ACC112 (cell line): ENCODE results near the gene SLC6A17.

Source experiments
- H2AFZ ChIP-seq: fragments of 200-600 bp; sonication (generic); one replicate; pipeline ENCODE4 v1.6.0; 2017; ENCODE audit warnings: antibody characterized with exemption, low read length; ENCODE audit not compliant: unreplicated experiment
- H3K27ac ChIP-seq: fragments of 200-600 bp; sonication (generic); 2 replicates; pipeline ENCODE4 v1.5.1; 2014; ENCODE audit warnings: low read depth, mild to moderate bottlenecking, antibody characterized with exemption, low read length, moderate library complexity
- H3K27me3 ChIP-seq: fragments of 200-600 bp; sonication (generic); 2 replicates; pipeline ENCODE4 v1.6.1; 2014; ENCODE audit warnings: mild to moderate bottlenecking, antibody characterized with exemption, low read length, moderate library complexity, mixed read lengths; ENCODE audit not compliant: insufficient read depth
- H3K36me3 ChIP-seq: fragments of 200-600 bp; sonication (generic); 2 replicates; pipeline ENCODE4 v1.6.1; 2016; ENCODE audit warnings: mild to moderate bottlenecking, antibody characterized with exemption, low read length, moderate library complexity, mixed read lengths; ENCODE audit not compliant: insufficient read depth
- H3K4me1 ChIP-seq: fragments of 200-600 bp; sonication (generic); one replicate; pipeline ENCODE4 v1.6.1; 2016; ENCODE audit warnings: low read length, mixed read lengths; ENCODE audit not compliant: insufficient read depth, unreplicated experiment, control insufficient read depth
- H3K4me3 ChIP-seq: fragments of 200-600 bp; sonication (generic); 2 replicates; pipeline ENCODE4 v1.5.1; 2014; ENCODE audit warnings: mild to moderate bottlenecking, low read depth, low read length
- H3K79me2 ChIP-seq: fragments of 200-600 bp; sonication (generic); one replicate; pipeline ENCODE4 v1.6.0; 2016; ENCODE audit warnings: low read length; ENCODE audit not compliant: control insufficient read depth, unreplicated experiment, insufficient read depth

SLC6A17 gene

GRCh38 chr1:110205156-110205555 is 54.9 kb downstream of the SLC6A17 start:
- Histone ChIP-seq H3K27ac (no peak overlapping the region), H3K4me1 (peaks cover 8% of the 10 kb centered on the region), H3K4me3 (no peak overlapping the region), H3K79me2 (no peaks in the 10 kb centered on the region), H3K27me3 (no peaks in the 10 kb centered on the region), H2AFZ (no peak overlapping the region), H3K36me3 (no peaks in the 10 kb centered on the region)

GRCh38 chr1:110205591-110206155 is 55.4 kb downstream of the SLC6A17 start:
- no peaks in the 10 kb centered on the region for H3K27me3 ChIP-seq
- H3K36me3 ChIP-seq, result no peaks in the 10 kb centered on the region
- H3K4me3 ChIP-seq, result no peak overlapping the region
- no peak overlapping the region for H2AFZ ChIP-seq
- no peak overlapping the region for H3K27ac ChIP-seq
- peaks cover 8% of the 10 kb centered on the region for H3K4me1 ChIP-seq
- H3K79me2 ChIP-seq, result no peaks in the 10 kb centered on the region

DNA sequence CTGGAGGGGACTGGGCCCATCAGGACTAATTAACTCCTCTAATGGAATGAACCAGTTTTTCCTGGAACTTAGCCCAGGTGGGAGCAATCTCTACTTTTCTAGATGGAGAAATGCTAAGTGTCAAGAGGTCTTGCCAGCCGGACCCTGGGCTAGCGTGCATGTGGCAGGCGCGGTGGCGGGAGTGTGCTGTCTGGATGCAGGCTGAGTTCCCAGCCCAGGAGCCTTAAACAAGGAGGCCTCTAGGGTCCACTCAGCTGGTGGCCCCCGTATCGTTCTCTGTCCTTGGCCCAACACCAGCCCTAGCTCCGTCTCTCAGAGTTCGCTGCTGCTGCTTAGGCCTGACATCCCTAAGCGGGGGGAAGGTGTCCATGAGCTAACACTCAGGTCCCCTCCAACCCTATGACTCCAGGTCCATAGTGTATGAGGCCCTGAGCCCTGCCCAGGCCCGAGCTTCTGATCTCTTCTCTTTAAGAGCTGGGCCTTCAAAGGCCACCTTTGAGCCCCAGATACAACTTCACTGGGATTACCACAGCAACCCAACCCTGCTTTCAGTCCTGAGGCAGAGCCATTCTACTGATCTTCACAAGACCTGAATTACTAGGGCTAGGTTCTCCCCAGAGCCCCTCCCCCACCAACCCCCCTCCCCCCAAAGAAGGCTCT is 56.1 kb downstream of the SLC6A17 start:
- Histone ChIP-seq H3K79me2 (no peaks in the 10 kb centered on the region), H2AFZ (no peak overlapping the region), H3K36me3 (no peaks in the 10 kb centered on the region), H3K27me3 (peaks cover 6% of the 10 kb centered on the region), H3K4me3 (no peak overlapping the region), H3K4me1 (peaks cover 8% of the 10 kb centered on the region), H3K27ac (no peak overlapping the region)

- H2AFZ ChIP-seq, result no peak overlapping the region
- H3K4me1 ChIP-seq, result peaks cover 8% of the 10 kb centered on the region
- no peak overlapping the region for H3K27ac ChIP-seq
- H3K27me3 ChIP-seq, result peaks cover 21% of the 10 kb centered on the region
- H3K79me2 ChIP-seq, result no peaks in the 10 kb centered on the region
- H3K4me3 ChIP-seq, result no peak overlapping the region
- no peaks in the 10 kb centered on the region for H3K36me3 ChIP-seq
Measured at GRCh38 chr1:110207831-110208230, 57.5 kb downstream of the SLC6A17 start.

- Histone ChIP-seq H3K27me3 (peaks cover 25% of the 10 kb centered on the region), H3K27ac (no peak overlapping the region), H3K36me3 (no peaks in the 10 kb centered on the region), H3K4me3 (peak overlapping the region; percentile 84; the same call in 1 of the 2 replicates), H2AFZ (no peak overlapping the region), H3K79me2 (no peaks in the 10 kb centered on the region), H3K4me1 (no peaks in the 10 kb centered on the region)
Measured at GRCh38 chr1:110208916-110209645, 58.8 kb downstream of the SLC6A17 start.

DNA sequence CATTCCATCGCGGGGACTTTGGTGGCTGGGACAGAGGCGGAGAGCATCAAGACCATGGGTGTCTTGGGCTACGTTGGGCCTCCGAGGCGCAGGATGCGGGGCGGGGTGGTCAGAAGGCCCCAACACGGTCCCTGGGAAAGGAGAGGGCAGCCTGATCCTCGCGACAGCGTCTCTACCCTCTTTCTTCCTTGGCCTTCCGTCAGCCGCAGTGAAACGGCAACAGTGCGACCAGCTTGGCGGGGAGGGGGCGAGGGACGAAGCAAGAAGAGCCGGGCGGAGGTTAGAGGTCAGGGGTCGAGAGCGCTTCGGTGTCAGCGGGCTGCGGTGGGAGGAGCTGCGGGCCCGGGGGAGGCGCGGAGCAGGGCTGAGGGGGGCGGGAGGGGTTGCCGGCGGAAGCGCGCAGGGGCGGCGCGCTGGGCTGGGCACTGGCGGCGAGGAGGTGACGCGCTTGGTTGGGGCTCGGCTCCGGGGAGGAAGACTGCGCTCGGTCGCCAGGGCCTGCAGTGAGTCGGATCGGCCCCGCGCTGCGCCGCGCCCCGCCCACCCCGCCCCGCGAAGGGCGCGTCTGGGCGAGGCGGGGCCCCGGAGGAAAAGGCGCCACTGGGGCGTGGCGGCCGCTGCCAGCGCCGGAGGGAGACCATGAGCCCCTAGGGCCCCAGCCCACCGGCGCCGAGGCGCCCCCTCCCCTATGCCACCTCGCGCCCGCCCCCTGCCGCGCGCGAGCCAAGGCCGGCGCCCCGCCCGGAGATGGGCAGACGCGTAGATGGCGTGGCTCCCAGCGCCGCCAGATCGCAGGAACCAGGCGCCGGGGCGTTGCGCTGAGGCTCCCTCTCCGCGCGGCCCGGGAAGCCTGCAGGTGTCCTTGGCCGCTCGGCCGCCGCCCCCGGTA is 59.7 kb downstream of the SLC6A17 start, which contains the start of gene KCNC4:
TSS of gene KCNC4 (plus strand) at position 600 of the 889 bp plus-strand sequence. CDS start 1,186 bp downstream, outside the sequence.
- Histone ChIP-seq H3K27me3 (peaks cover 25% of the 10 kb centered on the region), H3K4me3 (peak within 1 kb of the TSS; percentile 84), H3K27ac (no peak within 1 kb of the TSS), H2AFZ (peak within 1 kb of the TSS; percentile 95), H3K79me2 (no peaks in the 10 kb centered on the region), H3K36me3 (no peaks in the 10 kb centered on the region), H3K4me1 (no peaks in the 10 kb centered on the region)

GRCh38 chr1:110210604-110211495 is 60.6 kb downstream of the SLC6A17 start:
- H2AFZ ChIP-seq, result peak overlapping the region; percentile 62
- peaks cover 25% of the 10 kb centered on the region for H3K27me3 ChIP-seq
- no peak overlapping the region for H3K27ac ChIP-seq
- no peaks in the 10 kb centered on the region for H3K36me3 ChIP-seq
- H3K4me1 ChIP-seq, result no peaks in the 10 kb centered on the region
- peak overlapping the region; percentile 84 for H3K4me3 ChIP-seq
- no peaks in the 10 kb centered on the region for H3K79me2 ChIP-seq

GRCh38 chr1:110211496-110212168 is 61.3 kb downstream of the SLC6A17 start:
- Histone ChIP-seq H3K27me3 (peaks cover 25% of the 10 kb centered on the region), H3K27ac (no peak overlapping the region), H3K36me3 (no peaks in the 10 kb centered on the region), H3K4me3 (peak overlapping the region; percentile 84), H3K79me2 (no peaks in the 10 kb centered on the region), H3K4me1 (no peaks in the 10 kb centered on the region), H2AFZ (no peak overlapping the region)
